Activated gamma-delta T cell (primary cell): Measurements from ENCODE around the gene INPP5E.

Experiments used
- DNase-seq: peaks from one replicate; lab custom pipeline; 2025; lab: John Stamatoyannopoulos, UW

The INPP5E gene

DNA sequence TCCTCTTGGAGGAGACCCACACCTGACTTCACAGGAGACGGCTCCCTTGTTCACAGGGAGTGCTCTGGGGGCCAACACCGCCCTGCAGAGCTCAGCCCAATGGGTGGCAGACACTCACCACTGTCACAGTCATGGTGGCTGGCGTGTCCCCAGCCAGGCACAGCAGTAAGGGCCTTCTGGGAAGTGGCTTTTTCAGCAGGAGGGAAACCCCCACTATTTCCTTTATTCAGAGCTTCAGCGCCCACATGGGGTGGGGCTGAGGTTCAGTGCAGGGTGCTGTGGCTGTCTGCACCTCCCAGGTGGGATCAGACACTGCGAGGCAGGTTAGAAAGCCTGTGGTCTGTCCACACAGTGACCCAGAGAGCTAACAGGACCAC, 36.1 kb downstream of the INPP5E start:
- DNase-seq = no peak

DNA sequence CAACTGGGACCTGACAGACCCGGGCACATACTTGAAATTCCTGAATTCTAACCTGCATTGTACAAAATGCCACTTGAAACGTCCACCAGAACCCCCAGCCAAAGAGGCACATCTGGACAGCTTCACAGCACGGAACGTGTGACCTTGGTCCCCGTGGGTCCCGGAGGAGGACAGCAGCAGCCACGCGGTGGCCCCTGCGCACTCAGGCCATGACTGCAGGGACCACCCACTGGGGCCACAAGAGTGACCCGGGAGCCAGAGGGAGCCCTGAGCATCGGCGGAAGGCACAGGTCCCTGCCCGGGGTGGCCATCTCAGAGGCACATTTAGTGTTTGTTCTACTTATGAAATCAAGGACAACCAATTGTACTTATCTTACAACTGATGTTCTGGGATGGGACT, 37.6 kb downstream of the INPP5E start:
- no peak for DNase-seq

- DNase-seq = no peak
Measured at GRCh38 chr9:136401173-136401922, 38.3 kb downstream of the INPP5E start.

GRCh38 chr9:136400038-136400834, 39.4 kb downstream of the INPP5E start, which contains the start of gene SNAPC4:
Gene SNAPC4 (minus strand): TSS chr9:136400170. CDS start chr9:136398428, 1,742 bp downstream.
- DNase-seq = peak; percentile 78

DNA sequence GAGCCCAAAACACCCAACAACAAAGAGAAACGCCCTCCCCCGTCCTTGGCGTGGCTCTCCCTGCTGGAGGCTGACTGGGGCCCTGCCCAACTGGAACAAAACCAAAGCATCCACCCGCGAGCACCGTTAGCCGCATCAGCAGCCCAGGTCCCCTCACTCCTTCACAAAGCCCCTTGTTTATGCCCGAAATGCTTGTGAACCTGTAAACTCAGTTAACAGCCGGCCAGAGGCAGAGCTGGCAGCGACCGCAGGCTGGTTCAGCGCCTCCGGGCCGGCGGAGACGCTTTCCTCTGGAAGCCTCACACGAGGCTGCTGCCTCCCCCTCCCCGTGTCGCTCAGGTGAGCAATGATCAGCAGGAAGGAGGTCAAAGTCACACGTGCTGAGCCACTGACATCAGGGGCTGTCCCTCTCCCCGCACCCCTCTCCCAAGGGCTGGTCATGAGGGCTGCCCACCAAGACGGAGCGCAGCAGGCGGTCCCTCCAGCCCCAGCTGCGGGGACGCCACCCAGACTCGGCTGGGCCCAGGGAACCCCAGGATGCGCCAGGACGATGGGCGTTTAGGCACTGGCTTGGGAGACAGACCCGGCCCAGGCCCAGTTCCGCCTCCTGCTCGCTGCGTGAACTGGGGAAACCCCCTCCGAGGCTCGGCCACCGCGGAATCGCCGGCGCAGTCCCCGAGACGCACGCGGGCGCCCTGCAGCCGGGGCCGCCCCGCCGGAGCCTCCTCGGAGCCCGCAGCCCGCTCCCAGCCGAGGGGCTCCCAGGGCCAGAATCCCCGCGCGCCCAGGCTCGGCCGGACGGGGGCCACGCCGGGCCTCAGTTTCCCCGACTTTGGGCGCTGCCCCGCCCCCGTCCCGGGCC, 40.2 kb downstream of the INPP5E start:
- peak; percentile 41 for DNase-seq

DNA sequence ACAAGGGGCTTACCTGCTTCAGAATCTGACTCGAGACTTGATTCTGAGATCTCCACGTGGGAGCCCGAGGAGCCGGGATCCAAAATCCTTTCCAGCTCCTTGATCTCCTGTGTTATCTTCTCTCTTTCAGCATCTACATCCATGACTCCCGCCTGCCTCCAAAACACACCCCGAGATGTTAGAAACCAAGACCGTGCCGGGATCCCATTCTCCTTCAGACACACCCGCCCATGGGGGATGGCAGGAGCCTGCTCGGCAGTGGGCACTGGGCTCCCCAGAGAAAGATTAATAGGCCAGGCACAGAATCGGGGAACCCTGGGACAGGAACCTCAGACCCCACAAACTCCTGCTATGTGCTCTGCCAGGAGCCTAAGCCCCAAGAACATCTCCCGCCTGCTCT, 41.4 kb downstream of the INPP5E start:
- no peak for DNase-seq

DNA sequence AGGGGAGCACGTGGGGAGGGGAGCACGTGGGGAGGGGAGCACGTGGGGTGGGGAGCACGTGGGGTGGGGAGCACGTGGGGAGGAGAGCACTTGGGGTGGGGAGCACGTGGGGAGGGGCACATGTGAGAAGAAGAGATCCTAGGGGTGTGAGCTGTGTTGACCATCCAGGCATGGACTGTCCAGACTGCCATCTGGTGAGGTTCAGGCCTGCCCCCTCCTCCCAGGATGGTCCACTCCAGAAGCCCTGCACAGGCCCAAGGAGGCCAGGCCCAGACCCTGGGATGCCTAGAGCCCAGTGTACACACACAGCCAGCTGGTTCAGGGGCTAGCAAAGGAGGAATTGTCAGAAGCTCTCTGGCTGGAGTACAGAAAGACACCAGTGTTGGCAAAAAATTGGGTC, 42.0 kb downstream of the INPP5E start:
- no peak for DNase-seq

GRCh38 chr9:136396219-136396515, 43.5 kb downstream of the INPP5E start:
- no peak for DNase-seq

DNA sequence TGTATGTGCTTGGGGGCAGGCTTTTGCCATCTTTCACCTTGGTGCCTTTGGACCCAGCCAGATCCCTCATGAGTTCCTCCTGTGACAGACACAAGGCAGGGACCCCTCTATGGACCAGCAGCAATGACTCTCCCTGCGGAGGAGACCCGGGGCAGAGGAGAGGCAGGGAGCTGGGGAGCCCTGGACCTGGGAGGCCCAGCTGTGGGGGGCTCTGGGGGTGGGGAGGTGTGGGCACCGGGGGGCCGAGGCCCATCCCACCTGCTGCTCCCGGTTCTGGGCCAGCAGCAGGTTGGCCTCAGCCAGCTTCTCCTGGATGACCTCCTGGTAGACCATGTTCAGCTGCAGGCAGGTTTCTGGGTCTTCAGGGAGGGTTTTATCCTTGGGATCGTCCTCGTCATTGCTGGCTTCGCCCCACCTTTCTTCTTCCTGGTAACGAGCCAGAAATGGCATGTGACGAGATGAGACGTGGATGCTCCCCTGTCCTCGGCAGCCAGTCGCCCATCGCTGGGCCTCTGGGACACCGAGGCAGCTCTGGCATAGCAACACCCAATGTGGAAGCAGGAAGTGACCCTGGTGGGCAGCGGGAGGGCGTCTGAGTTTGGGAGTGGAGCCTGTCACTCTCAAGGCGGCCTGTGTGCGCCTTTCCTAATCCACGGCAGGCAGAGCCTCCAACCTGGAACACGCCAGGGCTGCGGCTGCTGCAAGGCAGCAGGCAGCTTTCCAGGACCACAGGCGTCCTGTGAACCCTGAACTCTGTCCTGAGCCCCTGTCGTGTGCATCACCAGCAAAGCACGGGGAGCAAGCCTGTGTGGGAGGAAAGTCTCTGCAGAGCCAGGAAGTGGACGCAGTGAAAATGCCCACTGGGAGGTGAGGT, 44.1 kb downstream of the INPP5E start:
- DNase-seq = no peak

GRCh38 chr9:136395020-136395340, 44.7 kb downstream of the INPP5E start:
- DNase-seq = no peak

- no peak for DNase-seq
Measured at GRCh38 chr9:136394312-136395019, 45.2 kb downstream of the INPP5E start.

DNA sequence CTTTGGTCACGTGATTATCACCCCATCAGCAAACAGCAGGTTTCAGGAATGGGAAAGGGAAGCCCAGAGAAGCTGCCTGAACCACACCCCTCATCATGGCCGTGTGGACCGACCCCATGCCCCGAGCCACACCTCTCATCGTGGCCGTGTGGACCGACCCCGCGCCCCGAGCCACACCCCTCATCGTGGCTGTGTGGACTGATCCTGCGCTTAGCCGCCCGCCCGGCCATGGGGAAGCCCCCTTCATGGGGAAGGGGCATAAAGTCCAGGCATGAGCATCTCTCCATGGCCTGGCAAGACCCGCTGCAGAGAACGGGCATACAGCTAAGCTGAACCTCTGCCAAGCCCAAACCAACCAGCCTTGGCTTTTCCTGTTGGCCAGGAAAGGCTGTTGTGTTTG, 46.1 kb downstream of the INPP5E start:
- DNase-seq = no peak

- no peak for DNase-seq
Measured at GRCh38 chr9:136392538-136393449, 46.9 kb downstream of the INPP5E start.

GRCh38 chr9:136391737-136392537, 47.7 kb downstream of the INPP5E start:
- DNase-seq = no peak

DNA sequence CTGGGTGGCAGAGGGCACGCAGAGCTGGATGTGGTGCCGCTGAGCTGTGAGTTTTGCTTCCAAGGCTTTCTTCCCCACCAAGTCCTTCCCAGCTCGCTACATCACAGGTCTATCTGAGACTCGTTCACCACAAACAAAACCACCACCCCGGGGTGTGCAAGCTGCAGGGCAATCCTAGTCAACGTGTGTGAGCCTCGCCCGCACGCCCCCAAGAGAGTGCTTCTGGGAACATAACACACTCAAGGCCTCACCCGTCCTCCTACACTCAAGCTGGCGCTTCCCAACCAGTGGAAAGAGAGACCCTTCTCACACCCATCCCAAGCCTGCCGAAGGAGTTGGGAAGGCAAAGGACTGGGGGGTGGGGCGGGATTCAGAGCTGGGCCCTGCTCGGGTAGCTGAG, 50.2 kb downstream of the INPP5E start:
- DNase-seq = no peak

GRCh38 chr9:136387217-136387616, 52.4 kb downstream of the INPP5E start:
- no peak for DNase-seq

- DNase-seq = no peak
Measured at GRCh38 chr9:136386018-136386417, 53.6 kb downstream of the INPP5E start.

GRCh38 chr9:136385015-136385414, 54.6 kb downstream of the INPP5E start:
- no peak for DNase-seq

DNA sequence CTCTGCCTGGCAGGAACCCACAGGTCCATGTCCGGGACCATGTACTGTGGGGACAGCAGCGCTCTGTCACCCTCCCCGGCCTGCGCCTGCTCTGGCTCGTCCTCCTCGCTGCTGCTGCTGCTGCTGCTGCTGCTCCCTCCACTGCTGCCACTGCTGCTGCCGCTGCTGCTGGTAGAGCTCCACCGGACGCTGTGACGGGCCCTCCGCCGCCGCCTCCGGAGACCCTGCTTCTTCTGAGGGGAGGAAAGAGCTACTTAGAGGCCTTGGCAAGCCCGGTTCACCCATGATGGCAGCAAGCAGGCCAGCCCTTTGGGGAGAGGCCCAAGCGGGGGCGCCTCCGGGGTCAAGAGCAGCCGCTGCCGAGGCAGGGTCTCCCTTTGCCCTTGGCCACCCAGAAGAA, 56.2 kb downstream of the INPP5E start:
- no peak for DNase-seq
